Small intestine (tissue), 7 donors: ENCODE data around the gene RIPK3. TPM values are rescaled to one million over a fixed set of nuclear protein-coding genes. Genes with fewer than 3 reads are reported as not detected.
"Not testable (repeated sequence)": the region's sequence is repeated elsewhere in the genome, so short reads cannot be mapped to it uniquely, and the experiment has no call there.

Experiments used
- DNase-seq, 2 donors: peaks; one replicate each; pipeline versions ENCODE4 v3.0.0 to v3.0.0-alpha.2; 2013
- FAIRE-seq: peaks from 2 replicates; lab custom pipeline; 2012; peaks lifted over from hg19 to GRCh38; lab: Jason Lieb, UNC
- H3K27ac ChIP-seq, 3 donors: one replicate each; pipeline ENCODE4 v1.5.1; 2013; ENCODE audit warnings: low read length in 2 of 3, mild to moderate bottlenecking in 2 of 3, control low read depth in 1 of 3, inconsistent platforms in 1 of 3, low read depth in 1 of 3, moderate library complexity in 1 of 3
- H3K27me3 ChIP-seq, 3 donors: one replicate each; pipeline ENCODE4 v1.6.1; 2013; ENCODE audit warnings: low read length in 3 of 3, inconsistent platforms in 1 of 3; ENCODE audit not compliant: control insufficient read depth in 3 of 3, insufficient read depth in 3 of 3
- H3K36me3 ChIP-seq, 3 donors: one replicate each; pipeline ENCODE4 v1.6.1; 2013; ENCODE audit warnings: low read length in 3 of 3, inconsistent platforms in 1 of 3, low read depth in 1 of 3, mild to moderate bottlenecking in 1 of 3, moderate library complexity in 1 of 3; ENCODE audit not compliant: control insufficient read depth in 3 of 3, insufficient read depth in 2 of 3
- H3K4me1 ChIP-seq, 3 donors: one replicate each; pipeline ENCODE4 v1.6.1; 2013; ENCODE audit warnings: low read length in 2 of 3, inconsistent platforms in 1 of 3, low read depth in 1 of 3, mild to moderate bottlenecking in 1 of 3, moderate library complexity in 1 of 3; ENCODE audit not compliant: control insufficient read depth in 3 of 3, insufficient read depth in 2 of 3
- H3K4me3 ChIP-seq, 3 donors: one replicate each; pipeline ENCODE4 v1.5.1; 2013; ENCODE audit warnings: low read length in 3 of 3, control low read depth in 1 of 3, inconsistent platforms in 1 of 3, low read depth in 1 of 3, mild to moderate bottlenecking in 1 of 3, moderate library complexity in 1 of 3
- H3K9me3 ChIP-seq, 2 donors: one replicate each; pipeline ENCODE4 v1.6.1; 2013; ENCODE audit warnings: low read depth in 1 of 2, low read length in 1 of 2; ENCODE audit not compliant: control insufficient read depth in 2 of 2, insufficient read depth in 1 of 2
- WGBS, 3 donors: extraction: QIAGEN DNeasy Blood & Tissue Kit; methylation state at CpG; one replicate each; pipeline ENCODE4 v1.1.7; 2013; 5-methylcytosine and 5-hydroxymethylcytosine counted together
- polyA plus RNA-seq, 4 donors: library from polyadenylated mRNA; stranded (reverse) in 3 of 4; unstranded in 1 of 4; fragments of 200-250 nt in 3 of 4; fragments of 120-200 nt in 1 of 4; gene quantifications; one replicate each; pipeline versions ENCODE4 v1.2.1 to v1.2.3, GENCODE V29; 2013
- donor health status: healthy with polysubstance abuse.
- donor health status: control.
- donor health status: control.
- donor health status: Bipolar disorder and iron deficiency.
- donor health status: healthy.

RIPK3 gene
- polyA plus RNA-seq, 4 donors: 16.7 to 58.6 (median 33.6) TPM

- 35 to 45% (median 42%) methylated on average over 2 of the region's 2 CpGs for WGBS, 3 donors
- DNase-seq (no peak), FAIRE-seq (no peak)
- Histone ChIP-seq H3K4me3 (no peak overlapping the region), H3K9me3 (peaks cover 0 to 5% of the 10 kb centered on the region in 2 donors), H3K27ac (no peak overlapping the region), H3K36me3 (no peaks in the 10 kb centered on the region), H3K27me3 (peaks cover 0 to 3% (median 0%) of the 10 kb centered on the region in 3 donors), H3K4me1 (peaks cover 3 to 15% (median 5%) of the 10 kb centered on the region in 3 donors)
These were observed 22.6 kb upstream of the RIPK3 start for GRCh38 chr14:24362241-24362960.

- no peaks in the 10 kb centered on the region for H3K36me3 ChIP-seq
- no peak overlapping the region for H3K4me3 ChIP-seq
- FAIRE-seq: no peak
- peaks cover 3 to 12% (median 5%) of the 10 kb centered on the region in 3 donors for H3K4me1 ChIP-seq
- peaks cover 0 to 3% (median 0%) of the 10 kb centered on the region in 3 donors for H3K27me3 ChIP-seq
- DNase-seq: no peak
- 69 to 76% (median 75%) methylated on average over 2 of the region's 2 CpGs for WGBS, 3 donors
- H3K9me3 ChIP-seq: peaks cover 0 to 5% of the 10 kb centered on the region in 2 donors
- no peak overlapping the region for H3K27ac ChIP-seq
These were observed 21.5 kb upstream of the RIPK3 start for GRCh38 chr14:24361326-24361725.

GRCh38 chr14:24360281-24360680 lies 20.5 kb upstream of the RIPK3 start:
- Histone ChIP-seq H3K4me3 (no peak overlapping the region), H3K27me3 (peaks cover 0 to 3% (median 0%) of the 10 kb centered on the region in 3 donors), H3K9me3 (peaks cover 0 to 5% of the 10 kb centered on the region in 2 donors), H3K36me3 (no peaks in the 10 kb centered on the region), H3K4me1 (peaks cover 0 to 3% (median 0%) of the 10 kb centered on the region in 3 donors), H3K27ac (no peak overlapping the region)
- DNase-seq (no peak), FAIRE-seq (no peak)
- 75 to 94% (median 81%) methylated on average over 3 of the region's 3 CpGs for WGBS, 3 donors

- no peak overlapping the region for H3K4me3 ChIP-seq
- H3K27ac ChIP-seq: no peak overlapping the region
- DNase-seq (no peak), FAIRE-seq (no peak)
- 91 to 97% (median 93%) methylated on average over 4 of the region's 4 CpGs for WGBS, 3 donors
- peaks cover 0 to 5% of the 10 kb centered on the region in 2 donors for H3K9me3 ChIP-seq
- H3K36me3 ChIP-seq: no peaks in the 10 kb centered on the region
- no peaks in the 10 kb centered on the region for H3K27me3 ChIP-seq
- H3K4me1 ChIP-seq: peaks cover 0 to 19% (median 0%) of the 10 kb centered on the region in 3 donors
These were observed 16.4 kb upstream of the RIPK3 start for GRCh38 chr14:24356208-24356607.

- FAIRE-seq (no peak), DNase-seq (no peak)
- 87 to 91% (median 89%) methylated on average over 7 of the region's 7 CpGs for WGBS, 3 donors
- Histone ChIP-seq H3K27me3 (no peaks in the 10 kb centered on the region), H3K4me3 (no peak overlapping the region), H3K36me3 (no peaks in the 10 kb centered on the region), H3K9me3 (peaks cover 0 to under 1% of the 10 kb centered on the region in 2 donors), H3K27ac (no peak overlapping the region), H3K4me1 (peaks cover 0 to 19% (median 0%) of the 10 kb centered on the region in 3 donors)
These were observed 15.2 kb upstream of the RIPK3 start for GRCh38 chr14:24355009-24355408.

- FAIRE-seq: not testable (repeated sequence)
- peak overlapping the region in 1 of 3 donors; percentile 25 for H3K27ac ChIP-seq
- 74 to 83% (median 78%) methylated on average over 3 of the region's 3 CpGs for WGBS, 3 donors
These were observed 14.7 kb upstream of the RIPK3 start for GRCh38 chr14:24354482-24354825.

GRCh38 chr14:24353559-24354481 lies 14.0 kb upstream of the RIPK3 start:
- FAIRE-seq (no peak), DNase-seq (peak; percentile 82 to 95)
- no peaks in the 10 kb centered on the region for H3K9me3 ChIP-seq
- H3K27ac ChIP-seq: peak overlapping the region; percentile 59 to 88 (median 68)
- H3K36me3 ChIP-seq: no peaks in the 10 kb centered on the region
- H3K27me3 ChIP-seq: no peaks in the 10 kb centered on the region
- H3K4me3 ChIP-seq: no peak overlapping the region
- WGBS, 3 donors: 33 to 67% (median 64%) methylated on average over 5 of the region's 5 CpGs
- H3K4me1 ChIP-seq: peaks cover 0 to 19% (median 0%) of the 10 kb centered on the region in 3 donors

More at GRCh38 chr14:24354482-24354825, 14.7 kb upstream of the RIPK3 start:
- not testable (repeated sequence) for H3K4me3 ChIP-seq, H3K9me3 ChIP-seq, DNase-seq, H3K36me3 ChIP-seq, H3K27me3 ChIP-seq
- H3K4me1 ChIP-seq: peaks cover 0 to 19% (median 0%) of the 10 kb centered on the region in 3 donors

- Histone ChIP-seq H3K27ac (no peak overlapping the region), H3K4me1 (peaks cover 0 to 32% (median under 1%) of the 10 kb centered on the region in 3 donors), H3K27me3 (no peaks in the 10 kb centered on the region), H3K4me3 (no peak overlapping the region), H3K36me3 (no peaks in the 10 kb centered on the region), H3K9me3 (no peaks in the 10 kb centered on the region)
- WGBS, 3 donors: 17 to 36% (median 20%) methylated on average over 4 of the region's 4 CpGs
- no peak for FAIRE-seq
- DNase-seq: peak; percentile 17 to 28
These were observed 11.7 kb upstream of the RIPK3 start for GRCh38 chr14:24351517-24351916.
